Central memory CD8-positive, alpha-beta T cell (primary cell): ENCODE results near the gene EEF1AKMT3.

Experiments used
- ATAC-seq: fragments of 150-1000 bp; cut with Tn5 transposase; replicated peaks from 2 replicates; pipeline ENCODE4 v1.10.0; 2022; ENCODE audit warnings: mild to moderate bottlenecking, moderate FRiP score, moderate number of reproducible peaks; ENCODE audit not compliant: poor library complexity, severe bottlenecking; ENCODE audit errors: extremely low read depth
- DNase-seq, 2 donors: peaks; one replicate each; pipeline ENCODE4 v3.0.0; 2021; ENCODE audit warnings: low spot score in 2 of 2
- H3K27ac Mint-ChIP-seq: one replicate; pipeline ENCODE4 v1.8.0; 2022; ENCODE audit warnings: low read depth, mild to moderate bottlenecking, moderate library complexity, mixed read lengths
- H3K27me3 Mint-ChIP-seq: one replicate; pipeline ENCODE4 v1.8.0; 2022; ENCODE audit warnings: mixed read lengths
- H3K36me3 Mint-ChIP-seq: one replicate; pipeline ENCODE4 v1.8.0; 2022; ENCODE audit warnings: mild to moderate bottlenecking, moderate library complexity, mixed read lengths; ENCODE audit not compliant: insufficient read depth
- H3K4me1 Mint-ChIP-seq: one replicate; pipeline ENCODE4 v1.8.0; 2022; ENCODE audit warnings: mixed read lengths
- H3K4me3 Mint-ChIP-seq: one replicate; pipeline ENCODE4 v1.8.0; 2022; ENCODE audit warnings: mild to moderate bottlenecking, moderate library complexity, mixed read lengths
- H3K9me3 Mint-ChIP-seq: one replicate; pipeline ENCODE4 v1.8.0; 2022; ENCODE audit warnings: mixed read lengths

Gene EEF1AKMT3

DNA sequence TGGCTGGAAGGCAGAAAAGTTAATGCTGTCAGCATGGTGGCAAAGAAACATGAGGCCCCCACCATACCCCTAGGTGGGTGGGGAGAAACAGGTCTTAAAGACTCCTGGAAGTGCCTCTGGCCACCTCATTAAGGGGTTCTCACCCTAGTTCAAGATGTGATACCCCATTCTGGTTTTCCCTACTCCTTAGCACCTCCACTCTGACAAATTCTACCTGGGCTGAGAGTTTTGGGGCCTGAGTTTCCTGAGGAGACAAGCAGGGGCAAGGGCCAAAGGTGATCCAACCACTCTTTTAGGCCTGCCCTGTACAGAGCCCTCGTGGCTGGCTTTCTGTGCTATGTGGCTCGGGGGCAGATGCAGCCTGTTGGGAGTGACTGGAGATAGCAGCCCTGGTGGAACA lies 54.0 kb downstream of the EEF1AKMT3 start:
- Mint-ChIP-seq H3K4me1 (peaks cover 23% of the 10 kb centered on the region), H3K36me3 (peaks cover 54% of the 10 kb centered on the region), H3K9me3 (no peaks in the 10 kb centered on the region), H3K27me3 (no peaks in the 10 kb centered on the region), H3K27ac (no peak overlapping the region), H3K4me3 (no peak overlapping the region)
- DNase-seq (no peak), ATAC-seq (no peak)

GRCh38 chr12:57826966-57827365 lies 54.6 kb downstream of the EEF1AKMT3 start:
- no peaks in the 10 kb centered on the region for H3K9me3 Mint-ChIP-seq
- DNase-seq (no peak), ATAC-seq (no peak)
- peaks cover 29% of the 10 kb centered on the region for H3K4me1 Mint-ChIP-seq
- H3K27me3 Mint-ChIP-seq = no peaks in the 10 kb centered on the region
- H3K27ac Mint-ChIP-seq = no peak overlapping the region
- H3K36me3 Mint-ChIP-seq = peaks cover 55% of the 10 kb centered on the region
- H3K4me3 Mint-ChIP-seq = no peak overlapping the region

- Mint-ChIP-seq H3K9me3 (no peaks in the 10 kb centered on the region), H3K36me3 (peaks cover 50% of the 10 kb centered on the region), H3K4me1 (peaks cover 50% of the 10 kb centered on the region), H3K27me3 (no peaks in the 10 kb centered on the region), H3K4me3 (no peak overlapping the region), H3K27ac (no peak overlapping the region)
- ATAC-seq (no peak), DNase-seq (no peak)
Measured at GRCh38 chr12:57829025-57829777, 56.8 kb downstream of the EEF1AKMT3 start.

GRCh38 chr12:57830393-57830792 lies 58.0 kb downstream of the EEF1AKMT3 start:
- Mint-ChIP-seq H3K36me3 (peaks cover 41% of the 10 kb centered on the region), H3K4me3 (no peak overlapping the region), H3K4me1 (peaks cover 49% of the 10 kb centered on the region), H3K9me3 (no peaks in the 10 kb centered on the region), H3K27me3 (no peaks in the 10 kb centered on the region), H3K27ac (peak overlapping the region; percentile 92)
- ATAC-seq = no peak
- DNase-seq = no peak
